ENCODE results near the gene ZNF606. TPM values are rescaled to one million over a fixed set of nuclear protein-coding genes. Genes with fewer than 3 reads are reported as not detected.

Gene ZNF606
- total RNA-seq, 4 donors from 2014 or later: 7.6 to 23.3 (median 15.5) TPM

GRCh38 chr19:58033741-58034476 lies 31.3 kb upstream of the ZNF606 start, which contains the start of gene ZSCAN1:
ZSCAN1 (plus strand) TSS chr19:58034025; CDS start chr19:58037837, 3,812 bp downstream.
- Histone ChIP-seq H3K4me1 (peaks cover 3 to 26% (median 17%) of the 10 kb centered on the region in 4 donors), H3K27ac (replicated peaks in 1 of 4) (peak within 1 kb of the TSS in 3 of 4 donors; percentile 41 to 78 (median 66)), H3K4me3 (peak within 1 kb of the TSS; percentile 60 to 71 (median 62)), H3K9me3 (peaks cover 0 to 40% (median 18%) of the 10 kb centered on the region in 4 donors), H3K27me3 (peaks cover 0 to 47% (median 6%) of the 10 kb centered on the region in 4 donors), H3K36me3 (no peaks in the 10 kb centered on the region)
- WGBS: 5% methylated on average over 18 of the region's 101 CpGs
- intact Hi-C loops (cut with DNase I): no loop called here
- TF ChIP-seq EP300 (IDR thresholded peaks at IDR 0.05): no peak
- TF ChIP-seq POLR2AphosphoS5 (IDR thresholded peaks at IDR 0.05): peak; percentile 60 to 62
- peak; percentile 94 for DNase-seq (ENCODE audit: extremely low spot score)

- WGBS: 94% methylated on average over 12 of the region's 12 CpGs
Measured at GRCh38 chr19:58024661-58025060, 22.0 kb upstream of the ZNF606 start.

GRCh38 chr19:58022283-58022660 lies 19.7 kb upstream of the ZNF606 start:
- Histone ChIP-seq H3K9me3 (no peaks in the 10 kb centered on the region), H3K4me1 (peaks cover 0 to 4% (median 2%) of the 10 kb centered on the region in 4 donors), H3K36me3 (no peaks in the 10 kb centered on the region), H3K27ac (replicated peaks in 1 of 4) (no peak overlapping the region), H3K27me3 (peaks cover 0 to 16% (median 0%) of the 10 kb centered on the region in 4 donors), H3K4me3 (no peak overlapping the region)
- WGBS: 79% methylated on average over 4 of the region's 4 CpGs
- no peak for TF ChIP-seq POLR2AphosphoS5 (IDR thresholded peaks at IDR 0.05)
- TF ChIP-seq EP300 (IDR thresholded peaks at IDR 0.05): no peak
- TF ChIP-seq CTCF (IDR thresholded peaks at IDR 0.05): no peak
- TF ChIP-seq POLR2A (IDR thresholded peaks at IDR 0.05; ENCODE audit: low read depth): no peak
- no peak for DNase-seq (ENCODE audit: extremely low spot score)
- intact Hi-C loops (cut with DNase I): loop anchor here (1.0 kb wide), 1 partner anchor 133 kb away; no protein-coding TSS in a partner anchor

More at GRCh38 chr19:58024661-58025060, 22.0 kb upstream of the ZNF606 start:
- Histone ChIP-seq H3K36me3 (no peaks in the 10 kb centered on the region), H3K27ac (replicated peaks in 1 of 4) (no peak overlapping the region), H3K4me1 (peaks cover 0 to 4% (median 2%) of the 10 kb centered on the region in 4 donors), H3K27me3 (peaks cover 0 to under 1% (median 0%) of the 10 kb centered on the region in 4 donors), H3K9me3 (no peaks in the 10 kb centered on the region), H3K4me3 (no peak overlapping the region)
- intact Hi-C loops (cut with DNase I): no loop called here
- no peak for DNase-seq (ENCODE audit: extremely low spot score)
- no peak for TF ChIP-seq EP300 (IDR thresholded peaks at IDR 0.05)

- Histone ChIP-seq H3K36me3 (no peaks in the 10 kb centered on the region), H3K4me1 (peaks cover 0 to 4% (median 2%) of the 10 kb centered on the region in 4 donors), H3K27me3 (peaks cover 0 to 21% (median 0%) of the 10 kb centered on the region in 4 donors), H3K27ac (replicated peaks in 1 of 4) (no peak overlapping the region), H3K9me3 (peaks cover 0 to 1% (median 0%) of the 10 kb centered on the region in 4 donors), H3K4me3 (no peak overlapping the region)
- no peak for DNase-seq (ENCODE audit: extremely low spot score)
- 9% methylated on average over 10 of the region's 30 CpGs for WGBS
- TF ChIP-seq EP300 (IDR thresholded peaks at IDR 0.05): no peak
- TF ChIP-seq POLR2AphosphoS5 (IDR thresholded peaks at IDR 0.05): peak in 1 of 2 donors; percentile 60
- peak; percentile 69 to 85 (median 83) for TF ChIP-seq CTCF (IDR thresholded peaks at IDR 0.05)
- TF ChIP-seq POLR2A (IDR thresholded peaks at IDR 0.05; ENCODE audit: low read depth): no peak
- intact Hi-C loops (cut with DNase I): loop anchor here (1.0 kb wide), 1 partner anchor 134 kb away; no protein-coding TSS in a partner anchor
Measured at GRCh38 chr19:58021541-58022282, 19.1 kb upstream of the ZNF606 start.

- peaks cover 0 to 4% (median 2%) of the 10 kb centered on the region in 4 donors for H3K4me1 ChIP-seq
- no peak overlapping the region for H3K4me3 ChIP-seq
- peaks cover 0 to 10% (median 0%) of the 10 kb centered on the region in 4 donors for H3K9me3 ChIP-seq
- H3K27me3 ChIP-seq: peaks cover 0 to 21% (median 0%) of the 10 kb centered on the region in 4 donors
- 74% methylated on average over 6 of the region's 7 CpGs for WGBS
- TF ChIP-seq POLR2AphosphoS5 (IDR thresholded peaks at IDR 0.05) (no peak), POLR2A (IDR thresholded peaks at IDR 0.05; ENCODE audit: low read depth) (no peak)
- DNase-seq (ENCODE audit: extremely low spot score): no peak
- H3K36me3 ChIP-seq: no peaks in the 10 kb centered on the region
- H3K27ac ChIP-seq (replicated peaks in 1 of 4): no peak overlapping the region
- intact Hi-C loops (cut with DNase I): no loop called here
Measured at GRCh38 chr19:58020129-58020528, 17.5 kb upstream of the ZNF606 start.

Measured in esophagus muscularis mucosa (tissue), 4 donors.